NB4 (cell line): ENCODE results near the gene SCGB1C2.

Experiments
- CTCF ChIP-seq: IDR thresholded peaks from one replicate; pipeline ENCODE4 v1.5.1; 2012; ENCODE audit warnings: low read depth, low read length
- MAX ChIP-seq: IDR thresholded peaks from 2 replicates; pipeline ENCODE4 v1.6.1; 2011; ENCODE audit warnings: low read depth, low read length

DNA sequence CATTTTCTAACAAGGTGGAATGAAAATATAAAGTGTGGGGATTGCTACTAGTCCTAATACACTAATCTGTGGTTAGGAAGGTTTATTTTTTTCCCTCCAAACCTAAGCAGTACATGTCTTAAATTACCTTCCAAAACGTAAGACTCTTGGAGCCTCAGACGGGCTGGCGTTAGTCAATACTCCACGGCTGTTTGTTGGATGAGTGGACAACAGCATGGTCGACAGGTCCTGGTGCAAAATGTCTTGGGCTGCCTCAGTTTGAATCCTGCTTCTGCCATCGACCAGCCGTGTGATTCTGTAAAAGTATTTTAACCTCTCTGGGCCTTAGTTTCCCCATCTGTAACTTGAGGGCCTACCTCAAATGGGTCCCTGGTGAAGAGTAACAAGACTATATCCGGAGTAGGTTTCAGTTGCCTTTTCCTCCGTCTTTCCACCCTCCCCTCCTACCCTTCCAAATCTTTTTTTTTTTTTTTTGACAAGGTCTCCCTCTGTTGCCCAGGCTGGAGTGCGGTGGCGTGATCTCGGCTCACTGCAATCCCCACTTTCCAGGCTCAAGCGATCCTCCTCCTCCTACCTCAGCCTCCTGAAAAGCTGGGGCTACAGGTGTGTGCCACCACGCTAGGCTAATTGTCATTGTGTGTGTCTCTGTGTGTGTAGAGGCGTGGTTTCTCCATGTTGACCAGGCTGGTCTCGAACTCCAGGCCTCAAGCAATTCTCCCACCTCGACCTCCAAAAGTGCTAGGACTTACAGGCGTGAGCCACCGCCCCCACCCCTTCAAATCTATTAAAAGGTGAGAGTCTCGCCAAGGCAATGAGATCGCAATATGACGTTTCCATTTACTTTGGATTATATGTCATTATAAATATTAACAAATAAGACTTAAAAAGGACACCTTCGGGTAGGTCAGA is 5.8 kb downstream of the SCGB1C2 start:
- TF ChIP-seq MAX (no peak), CTCF (no peak)
